RWPE1 (cell line): ENCODE results near the gene PDE3A.

Experiments
- CTCF ChIA-PET: fragments of 350-600 bp; sonication (Branson Sonifier 250); formaldehyde crosslinking; extraction: SDS; loops from one replicate; lab custom pipeline; 2021; lab: Yijun Ruan, JAX
- POLR2A ChIA-PET: fragments of 400-600 bp; formaldehyde crosslinking; extraction: SDS; loops from one replicate; lab custom pipeline; 2020; ENCODE audit warnings: antibody characterized with exemption; ENCODE audit not compliant: low non-redundant PET; lab: Yijun Ruan, JAX
- DNase-seq: peaks from one replicate; pipeline ENCODE4 v3.0.0; 2012; ENCODE audit warnings: low spot score
- H3K27ac ChIP-seq: fragments of 450-650 bp; 2 replicates; pipeline ENCODE4 v1.5.1; 2017
- TF ChIP-seq, protein P1 (sequence below): fragments of 450-650 bp; conservative IDR thresholded peaks from 2 replicates; pipeline ENCODE4 v1.5.1; 2017; ENCODE audit warnings: low read depth, mild to moderate bottlenecking

PDE3A gene

DNA sequence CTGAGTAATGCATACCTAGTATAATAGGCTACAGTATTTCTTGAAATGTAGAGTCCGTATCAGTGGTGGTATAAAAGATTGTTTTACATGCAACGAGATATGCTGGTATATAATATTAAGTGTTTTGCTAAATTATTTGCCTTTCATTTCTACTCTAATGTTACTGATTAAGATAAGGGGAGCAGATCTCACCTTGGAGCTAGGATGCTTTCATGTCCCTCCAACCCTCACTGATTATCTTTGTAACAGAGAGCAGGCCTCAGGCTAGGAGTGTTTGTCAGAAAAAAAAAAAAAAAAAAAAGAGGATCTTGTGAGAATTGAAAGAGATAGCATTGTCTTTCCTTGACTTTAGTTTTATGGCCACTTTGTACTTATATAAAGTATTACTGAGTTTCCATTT, 92.6 kb downstream of the PDE3A start:
- no peak for DNase-seq
- TF ChIP-seq, protein P1, sequence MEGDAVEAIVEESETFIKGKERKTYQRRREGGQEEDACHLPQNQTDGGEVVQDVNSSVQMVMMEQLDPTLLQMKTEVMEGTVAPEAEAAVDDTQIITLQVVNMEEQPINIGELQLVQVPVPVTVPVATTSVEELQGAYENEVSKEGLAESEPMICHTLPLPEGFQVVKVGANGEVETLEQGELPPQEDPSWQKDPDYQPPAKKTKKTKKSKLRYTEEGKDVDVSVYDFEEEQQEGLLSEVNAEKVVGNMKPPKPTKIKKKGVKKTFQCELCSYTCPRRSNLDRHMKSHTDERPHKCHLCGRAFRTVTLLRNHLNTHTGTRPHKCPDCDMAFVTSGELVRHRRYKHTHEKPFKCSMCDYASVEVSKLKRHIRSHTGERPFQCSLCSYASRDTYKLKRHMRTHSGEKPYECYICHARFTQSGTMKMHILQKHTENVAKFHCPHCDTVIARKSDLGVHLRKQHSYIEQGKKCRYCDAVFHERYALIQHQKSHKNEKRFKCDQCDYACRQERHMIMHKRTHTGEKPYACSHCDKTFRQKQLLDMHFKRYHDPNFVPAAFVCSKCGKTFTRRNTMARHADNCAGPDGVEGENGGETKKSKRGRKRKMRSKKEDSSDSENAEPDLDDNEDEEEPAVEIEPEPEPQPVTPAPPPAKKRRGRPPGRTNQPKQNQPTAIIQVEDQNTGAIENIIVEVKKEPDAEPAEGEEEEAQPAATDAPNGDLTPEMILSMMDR, result no peak
- H3K27ac ChIP-seq, result no peak overlapping the region
- POLR2A ChIA-PET, result no interaction called here
- CTCF ChIA-PET, result no interaction called here

DNA sequence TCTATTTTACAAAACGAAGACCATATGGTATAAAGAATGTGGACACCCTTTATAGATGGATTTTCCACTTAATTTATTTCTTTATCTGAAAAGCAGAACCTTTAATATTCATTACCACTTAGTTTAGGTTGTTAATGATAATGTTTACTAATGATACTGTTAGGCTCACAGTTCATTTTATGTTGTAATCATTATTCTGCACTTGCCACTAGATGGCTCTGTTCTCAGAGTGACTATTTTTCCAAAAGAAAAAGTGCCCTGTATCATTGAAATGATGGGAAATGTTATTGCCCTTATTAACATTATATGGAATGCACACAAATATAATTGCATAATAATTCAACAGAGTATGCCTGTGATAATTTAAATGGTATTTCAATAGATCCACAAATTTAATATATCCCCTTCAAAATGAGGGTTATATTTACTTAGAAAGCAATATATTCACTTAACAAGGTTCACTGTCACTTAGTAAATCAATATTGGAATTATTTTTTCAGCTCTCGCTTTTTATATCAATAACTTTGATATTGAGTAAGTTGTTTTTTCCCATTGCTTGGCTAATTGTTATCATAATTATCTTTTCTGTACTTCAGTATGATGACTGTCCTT, 95.7 kb downstream of the PDE3A start:
- TF ChIP-seq, protein P1, result peak; percentile 51
- no peak overlapping the region for H3K27ac ChIP-seq
- CTCF ChIA-PET, result no interaction called here
- POLR2A ChIA-PET, result no interaction called here
- DNase-seq, result peak; percentile 15

DNA sequence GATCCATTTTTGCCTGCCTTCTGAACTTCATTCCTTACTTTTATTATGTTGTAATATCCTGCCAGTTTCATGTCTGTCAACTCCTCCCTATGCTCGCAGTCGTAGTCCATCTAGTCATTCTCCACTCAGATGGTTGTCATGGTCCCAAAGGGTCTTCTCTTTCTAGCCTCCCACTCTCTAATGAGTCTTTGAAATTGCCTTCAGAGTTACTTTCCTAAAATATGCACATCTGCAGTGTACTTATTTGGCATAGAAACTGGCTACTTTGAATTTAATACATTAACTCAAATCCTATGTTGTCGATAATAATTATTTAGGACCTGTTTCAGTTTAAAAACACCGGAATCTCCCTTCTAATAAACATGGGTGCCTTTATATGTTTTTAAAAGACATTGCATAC, 101.0 kb downstream of the PDE3A start:
- POLR2A ChIA-PET, result no interaction called here
- H3K27ac ChIP-seq, result no peak overlapping the region
- CTCF ChIA-PET, result no interaction called here

DNA sequence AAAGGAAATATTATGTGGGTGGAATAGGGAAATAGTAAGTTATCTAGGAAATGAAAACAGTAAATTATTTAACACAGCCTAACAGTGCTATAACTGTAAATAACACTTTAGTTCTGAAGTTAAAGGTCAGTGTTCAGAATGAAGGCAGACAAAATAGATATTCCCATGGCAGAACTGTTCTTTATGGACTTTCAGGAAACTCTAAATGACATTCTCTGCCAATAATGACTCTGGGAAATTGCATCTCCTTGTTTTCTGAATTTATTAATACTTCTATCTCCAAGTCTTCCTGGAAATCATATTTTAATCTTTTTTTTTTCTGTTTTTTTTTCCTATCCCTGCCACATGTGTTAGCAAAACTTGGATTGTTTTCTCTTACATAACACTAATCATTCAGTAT, 101.4 kb downstream of the PDE3A start:
- H3K27ac ChIP-seq, result no peak overlapping the region
- TF ChIP-seq, protein P1, result no peak
- CTCF ChIA-PET, result no interaction called here
- POLR2A ChIA-PET, result no interaction called here
- DNase-seq, result no peak

More for the DNA sequence above, 101.0 kb downstream of the PDE3A start:
- TF ChIP-seq, protein P1, result no peak
- DNase-seq, result no peak

DNA sequence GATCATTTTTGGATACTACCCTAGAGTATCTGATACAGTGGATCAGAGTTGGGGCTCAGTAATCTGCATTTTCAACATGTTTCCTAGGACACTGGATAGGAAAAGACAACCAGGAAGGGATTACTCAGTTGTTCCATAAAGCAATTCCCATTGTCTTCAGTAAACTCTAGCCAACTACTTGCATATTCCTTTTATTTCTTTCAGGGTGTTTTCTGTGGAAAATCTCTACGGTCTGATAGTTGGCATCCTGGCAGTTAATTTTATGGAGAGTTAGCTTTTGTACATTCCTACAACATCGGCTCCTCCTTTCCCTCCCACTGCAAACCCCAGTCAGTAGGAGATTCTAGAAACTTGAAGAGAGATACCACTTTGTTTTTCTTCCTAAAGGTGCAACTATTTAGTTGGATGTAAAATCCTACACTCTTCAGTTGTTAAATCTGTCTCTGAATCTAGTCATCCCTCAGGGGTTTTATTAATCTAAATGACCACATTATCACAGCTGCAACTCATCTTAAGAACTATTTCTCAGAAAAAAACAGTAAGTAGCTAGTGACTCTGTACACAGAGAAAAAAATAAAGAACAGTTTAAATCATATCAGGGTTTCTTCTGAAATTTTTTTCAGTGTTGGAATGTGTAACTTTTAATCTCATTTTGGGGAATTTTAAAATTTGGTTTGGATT, 103.9 kb downstream of the PDE3A start:
- DNase-seq, result no peak
- ChIA-PET CTCF (interaction anchor here (0.6 to 1.0 kb wide), 3 partner anchors 10 to 858 kb away, joined by 3 to 4 read pairs (median 3); no protein-coding TSS in a partner anchor), POLR2A (no interaction called here)
- no peak overlapping the region for H3K27ac ChIP-seq
- TF ChIP-seq, protein P1, result no peak

DNA sequence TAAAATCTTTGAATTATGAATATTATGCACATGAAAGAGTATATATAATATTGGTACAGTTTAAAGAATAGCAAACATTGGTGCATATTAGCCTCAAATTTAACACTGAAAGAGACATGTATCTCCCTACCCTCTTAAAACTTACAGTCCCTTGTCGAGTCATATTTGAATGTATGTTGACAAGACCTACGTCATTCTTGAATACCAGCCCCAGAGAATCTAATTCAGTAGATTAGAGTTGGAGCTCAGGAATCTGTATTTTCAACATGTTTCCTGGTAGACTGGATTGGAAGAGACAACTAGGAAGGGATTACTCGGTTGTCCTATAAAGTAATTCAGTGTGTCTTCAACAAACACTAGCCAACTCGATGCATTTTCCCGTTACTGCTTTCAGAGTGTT, 104.8 kb downstream of the PDE3A start:
- ChIA-PET CTCF (interaction anchor here (1.0 kb wide), 1 partner anchor 30 kb away, joined by 3 read pairs; no protein-coding TSS in a partner anchor), POLR2A (no interaction called here)
- no peak for DNase-seq
- H3K27ac ChIP-seq, result no peak overlapping the region
- TF ChIP-seq, protein P1, result no peak
